DOHH2 (cell line): Measurements from ENCODE around the gene FHOD3.

Experiments used
- CTCF ChIP-seq: fragments of 200-600 bp; sonication (generic); IDR thresholded peaks from one replicate; pipeline ENCODE4 v1.5.1; 2014; ENCODE audit warnings: antibody characterized with exemption, mild to moderate bottlenecking, low read depth, low read length; ENCODE audit not compliant: poor library complexity, severe bottlenecking
- EZH2phosphoT487 ChIP-seq: fragments of 200-600 bp; sonication (generic); IDR thresholded peaks from 2 replicates; pipeline ENCODE4 v1.6.1; 2017; ENCODE audit warnings: borderline replicate concordance, mild to moderate bottlenecking, antibody characterized with exemption, low read length, moderate library complexity, mixed read lengths

- no peak for TF ChIP-seq CTCF
- TF ChIP-seq EZH2phosphoT487, result no peak
These were observed 18.7 kb downstream of the FHOD3 start for GRCh38 chr18:36316246-36316645.
